A549 (cell line): ENCODE data around the gene FNTB. TPM values are rescaled to one million over a fixed set of nuclear protein-coding genes. Genes with fewer than 3 reads are reported as not detected.

Experiments
- ATAC-seq, 2 experiments: fragments of 200-7000 bp in 1 of 2; fragments of >200 bp in 1 of 2; cut with Nextera tagmentation in 1 of 2; cut with Tn5 transposase in 1 of 2; 3 replicates each; pipeline versions ENCODE4 v1.8.0 to v1.9.1; 2018 to 2020; ENCODE audit warnings: mild to moderate bottlenecking in 1 of 2, moderate library complexity in 1 of 2
- CTCF ChIA-PET: fragments of 300-600 bp; sonication (Branson Sonifier 250); formaldehyde crosslinking; extraction: SDS; loops from one replicate; lab custom pipeline; 2021; ENCODE audit warnings: antibody characterized with exemption, inconsistent platforms; lab: Yijun Ruan, JAX
- POLR2A ChIA-PET: fragments of 350-600 bp; formaldehyde crosslinking; extraction: SDS; loops from one replicate; lab custom pipeline; 2021; ENCODE audit warnings: antibody characterized with exemption, inconsistent platforms; lab: Yijun Ruan, JAX
- DNase-seq, 2 experiments: peaks; one replicate each; pipeline versions ENCODE4 v3.0.0 to v3.0.0-alpha.2; 2011 to 2016; ENCODE audit warnings: low read depth in 1 of 2, low spot score in 1 of 2
- FAIRE-seq: peaks from 2 replicates; lab custom pipeline; 2011; peaks lifted over from hg19 to GRCh38; lab: Jason Lieb, UNC
- H3K27ac ChIP-seq, 2 experiments: fragments of >200 bp; sonication (Bioruptor Twin); formaldehyde crosslinking; 3 replicates each; pipeline ENCODE4 v1.5.1; 2016 to 2017
- H3K4me1 ChIP-seq: fragments of >200 bp; sonication (Bioruptor Twin); formaldehyde crosslinking; 3 replicates; pipeline ENCODE4 v1.6.1; 2016
- H3K4me2 ChIP-seq: fragments of >200 bp; sonication (Bioruptor Twin); formaldehyde crosslinking; 3 replicates; pipeline ENCODE4 v1.6.1; 2016
- H3K4me3 ChIP-seq: fragments of >200 bp; sonication (Bioruptor Twin); formaldehyde crosslinking; 3 replicates; pipeline ENCODE4 v1.5.1; 2016
- H3K9me3 ChIP-seq: fragments of >200 bp; sonication (Bioruptor Twin); formaldehyde crosslinking; 3 replicates; pipeline ENCODE4 v1.6.1; 2016
- ATOH8 ChIP-seq: fragments of 250-450 bp; sonication (Bioruptor Pico); IDR thresholded peaks from 2 replicates; pipeline ENCODE4 v1.5.0; 2020; ENCODE audit warnings: low read depth, mild to moderate bottlenecking, moderate library complexity
- CBX2 ChIP-seq: fragments of 200-600 bp; sonication (generic); IDR thresholded peaks from 2 replicates; pipeline ENCODE4 v1.6.1; 2016; ENCODE audit warnings: low read depth, mild to moderate bottlenecking, borderline replicate concordance
- E2F6 ChIP-seq: IDR thresholded peaks from 2 replicates; pipeline ENCODE4 v1.6.1; 2012; ENCODE audit warnings: low read depth, borderline replicate concordance
- EHMT2 ChIP-seq: fragments of 200-600 bp; sonication (generic); IDR thresholded peaks from 2 replicates; pipeline ENCODE4 v1.6.1; 2016; ENCODE audit warnings: antibody characterized with exemption, low read depth, mild to moderate bottlenecking, moderate library complexity
- EP300 ChIP-seq, 2 experiments: fragments of >200 bp; sonication (Bioruptor Twin); formaldehyde crosslinking; IDR thresholded peaks; 2 replicates in 1 of 2; 3 replicates in 1 of 2; pipeline ENCODE4 v1.6.1; 2016 to 2017
- ESRRA ChIP-seq: fragments of 150-350 bp; IDR thresholded peaks from 2 replicates; pipeline ENCODE4 v1.6.1; 2014; ENCODE audit warnings: mild to moderate bottlenecking, low read length, borderline replicate concordance
- FOSB ChIP-seq: fragments of 250-450 bp; sonication (Bioruptor Pico); IDR thresholded peaks from 2 replicates; pipeline ENCODE4 v1.5.0; 2020; ENCODE audit warnings: mild to moderate bottlenecking, moderate library complexity
- HMGXB4 ChIP-seq: fragments of 250-450 bp; sonication (Bioruptor Pico); IDR thresholded peaks from 2 replicates; pipeline ENCODE4 v1.5.0; 2021; ENCODE audit warnings: mild to moderate bottlenecking, moderate library complexity, borderline replicate concordance
- HOXA7 ChIP-seq: fragments of 250-450 bp; sonication (Bioruptor Pico); IDR thresholded peaks from 2 replicates; pipeline ENCODE4 v1.5.0; 2020; ENCODE audit warnings: mild to moderate bottlenecking, moderate library complexity
- MAX ChIP-seq: IDR thresholded peaks from 2 replicates; pipeline ENCODE4 v1.6.1; 2012
- MYC ChIP-seq: IDR thresholded peaks from 2 replicates; pipeline ENCODE4 v1.6.1; 2012; ENCODE audit warnings: mild to moderate bottlenecking, inconsistent platforms, low read length, improper control_type of control experiment, borderline replicate concordance
- NFE2L2 ChIP-seq: fragments of 150-350 bp; conservative IDR thresholded peaks from 2 replicates; pipeline ENCODE4 v1.6.1; 2014; ENCODE audit warnings: low read length
- NPAS2 ChIP-seq: fragments of 250-450 bp; sonication (Bioruptor Pico); IDR thresholded peaks from 2 replicates; pipeline ENCODE4 v1.8.0; 2022; ENCODE audit warnings: mild to moderate bottlenecking, moderate library complexity, borderline replicate concordance
- NR3C1 ChIP-seq: fragments of >200 bp; sonication (Bioruptor Twin); formaldehyde crosslinking; IDR thresholded peaks from 3 replicates; pipeline ENCODE4 v1.6.1; 2017
- POLR2A ChIP-seq: IDR thresholded peaks from 2 replicates; pipeline ENCODE4 v1.6.1; 2012; ENCODE audit warnings: mild to moderate bottlenecking, low read length
- RAD21 ChIP-seq, 2 experiments: fragments of >200 bp in 1 of 2; sonication (Bioruptor Twin) in 1 of 2; formaldehyde crosslinking in 1 of 2; IDR thresholded peaks in 1 of 2; conservative IDR thresholded peaks in 1 of 2; 2 replicates in 1 of 2; 3 replicates in 1 of 2; pipeline ENCODE4 v1.6.1; 2012 to 2018; ENCODE audit warnings: inconsistent platforms in 1 of 2
- RCOR1 ChIP-seq: fragments of 150-350 bp; IDR thresholded peaks from 2 replicates; pipeline ENCODE4 v1.6.1; 2014; ENCODE audit warnings: antibody characterized with exemption, low read length, low read depth
- TP53 ChIP-seq: fragments of 250-450 bp; sonication (Bioruptor Pico); IDR thresholded peaks from 2 replicates; pipeline ENCODE4 v1.5.0; 2021; ENCODE audit warnings: mild to moderate bottlenecking, moderate library complexity
- USF2 ChIP-seq: fragments of 450-650 bp; IDR thresholded peaks from 2 replicates; pipeline ENCODE4 v1.6.1; 2014; ENCODE audit warnings: antibody characterized with exemption
- ZNF302 ChIP-seq: fragments of 250-450 bp; sonication (Bioruptor Pico); IDR thresholded peaks from 2 replicates; pipeline ENCODE4 v1.9.0; 2021; ENCODE audit warnings: inconsistent platforms, mild to moderate bottlenecking, moderate library complexity
- WGBS: methylation state at CpG from one replicate; pipeline ENCODE4 v1.1.6; 2017; ENCODE audit errors: missing lambda C conversion rate; 5-methylcytosine and 5-hydroxymethylcytosine counted together
- polyA plus RNA-seq, 4 experiments: library from polyadenylated mRNA; depleted of rRNA in 3 of 4; stranded (reverse); fragments of >200 nt; fragmentation: RNase III in 1 of 4; extraction: RNeasy Plus Mini Kit Qiagen cat#74134 plus additional on column Dnase treatment in 1 of 4; gene quantifications; 2 replicates in 3 of 4; 3 replicates in 1 of 4; pipeline ENCODE4 v1.2.3, GENCODE V29; 2011 to 2017

Gene FNTB
- polyA plus RNA-seq, 2 of the 4 experiments (the other 2 are of a cell fraction): 28.5 to 41.9 TPM

- DNase-seq: no peak
- Histone ChIP-seq H3K4me2 (no peak overlapping the region), H3K9me3 (no peaks in the 10 kb centered on the region), H3K27ac (no peak overlapping the region), H3K4me1 (no peaks in the 10 kb centered on the region), H3K4me3 (no peak overlapping the region)
- ChIA-PET CTCF (interaction anchor here (1.8 kb wide), 1 partner anchor 9 kb away, joined by 7 read pairs; no protein-coding TSS in a partner anchor), POLR2A (no interaction called here)
- ATAC-seq: no peak
- FAIRE-seq: no peak
- TF ChIP-seq NPAS2 (CRISPR knock-in tag): no peak
- TF ChIP-seq TP53: no peak
- WGBS: 95% methylated on average over 5 of the region's 5 CpGs
Observed at GRCh38 chr14:65045006-65045405, 58.3 kb downstream of the FNTB start.

GRCh38 chr14:65045709-65046108 lies 59.0 kb downstream of the FNTB start:
- DNase-seq: no peak
- H3K27ac ChIP-seq: no peak overlapping the region
- WGBS: 97% methylated on average over 4 of the region's 4 CpGs
- CTCF ChIA-PET: interaction anchor here (1.8 kb wide), 1 partner anchor 10 kb away, joined by 7 read pairs; no protein-coding TSS in a partner anchor
- TF ChIP-seq ATOH8 (CRISPR knock-in tag) (no peak), NFE2L2 (no peak), CBX2 (no peak), RCOR1 (no peak), MYC (no peak), NR3C1 (no peak), ZNF302 (CRISPR knock-in tag) (no peak), ESRRA (no peak), RAD21 (conservative IDR thresholded peaks at IDR 0.05 in 1 of 2, IDR thresholded peaks at IDR 0.05 in 1 of 2) (no peak), FOSB (CRISPR knock-in tag) (no peak), POLR2A (no peak)
- TF ChIP-seq, all 56 proteins: peak for 0
- FAIRE-seq: no peak
- H3K4me3 ChIP-seq: no peak overlapping the region
- no peak overlapping the region for H3K4me2 ChIP-seq
- no peaks in the 10 kb centered on the region for H3K9me3 ChIP-seq
- ATAC-seq: no peak
- no peaks in the 10 kb centered on the region for H3K4me1 ChIP-seq
- POLR2A ChIA-PET: no interaction called here

GRCh38 chr14:65052832-65053231 lies 66.1 kb downstream of the FNTB start:
- DNase-seq (no peak), FAIRE-seq (no peak), ATAC-seq (no peak)
- POLR2A ChIA-PET: no interaction called here
- CTCF ChIA-PET: interaction anchor here (0.8 kb wide), 1 partner anchor 37 kb away, joined by 3 read pairs; no protein-coding TSS in a partner anchor
- TF ChIP-seq HOXA7 (CRISPR knock-in tag) (no peak), RCOR1 (no peak), HMGXB4 (CRISPR knock-in tag) (no peak), EP300 (IDR thresholded peaks at IDR 0.05) (no peak), USF2 (no peak), E2F6 (no peak), MAX (no peak), EHMT2 (no peak)
- 86% methylated on average over 4 of the region's 4 CpGs for WGBS
- Histone ChIP-seq H3K4me1 (no peaks in the 10 kb centered on the region), H3K4me2 (no peak overlapping the region), H3K9me3 (no peaks in the 10 kb centered on the region), H3K4me3 (no peak overlapping the region), H3K27ac (no peak overlapping the region)
